NCI-H2227 (cell line): ENCODE measurements around the gene SHISA6.

Experiments
- DNase-seq: peaks from one replicate; lab custom pipeline; 2025; ENCODE audit not compliant: unreplicated experiment; lab: John Stamatoyannopoulos, UW

Gene SHISA6

DNA sequence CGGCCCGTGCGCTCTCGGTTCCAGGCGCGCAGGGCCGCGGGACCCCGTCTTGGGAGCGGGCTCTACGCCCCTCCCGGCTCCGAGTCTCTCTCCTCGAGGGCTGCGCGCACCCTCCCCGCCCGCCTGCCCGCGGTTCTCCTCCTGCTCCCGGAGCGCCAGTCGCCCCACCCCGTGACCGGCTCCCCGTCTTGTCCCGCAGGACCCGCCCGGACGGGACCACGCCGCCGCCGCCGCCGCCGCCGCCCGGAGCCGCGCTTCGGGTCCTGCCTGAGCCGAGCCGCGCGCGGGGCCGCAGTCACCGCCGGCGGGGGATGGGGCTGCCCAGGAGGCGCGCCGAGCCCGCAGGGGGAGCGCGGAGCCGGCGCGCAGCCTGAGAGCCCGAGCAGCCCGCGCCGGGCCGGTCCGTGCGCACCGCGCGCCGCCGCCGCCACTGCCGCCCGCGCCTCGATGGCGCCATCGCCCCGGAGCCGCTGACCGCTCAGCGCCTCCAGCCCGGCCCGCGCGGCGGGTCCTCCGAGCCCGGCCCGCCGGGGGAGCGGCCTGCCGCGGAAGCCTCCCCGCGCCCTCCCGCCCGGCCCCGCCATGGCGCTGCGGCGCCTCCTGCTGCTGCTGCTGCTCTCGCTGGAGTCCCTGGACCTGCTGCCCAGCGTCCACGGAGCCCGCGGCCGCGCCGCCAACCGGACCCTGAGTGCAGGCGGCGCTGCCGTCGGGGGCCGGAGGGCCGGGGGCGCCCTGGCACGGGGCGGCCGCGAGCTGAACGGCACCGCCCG, at the start of gene SHISA6:
SHISA6 (plus strand) TSS at position 373 of the 770 bp plus-strand sequence.
- no peak for DNase-seq

DNA sequence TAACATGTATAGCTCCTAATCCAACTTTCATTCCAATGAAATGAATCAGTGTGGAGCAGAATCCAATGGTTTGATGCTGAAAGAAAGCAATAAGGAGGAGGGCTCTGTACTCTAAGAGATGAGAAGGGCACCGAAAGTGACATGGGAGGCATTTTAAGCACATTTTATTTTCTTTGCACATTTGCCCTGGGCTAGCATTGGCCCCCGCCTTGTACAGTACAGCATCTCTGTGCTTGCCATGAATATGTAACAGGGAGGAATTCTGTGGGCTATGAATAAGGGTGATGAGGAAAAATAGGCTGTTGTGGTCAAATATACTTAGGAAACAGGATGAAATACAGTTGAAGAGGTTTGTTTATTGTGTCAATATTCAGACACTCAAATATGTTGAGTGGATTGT, 45.2 kb upstream of the SHISA6 start:
- DNase-seq = no peak

GRCh38 chr17:11204991-11205390, 36.0 kb upstream of the SHISA6 start:
- DNase-seq = no peak

GRCh38 chr17:11205659-11206058, 35.4 kb upstream of the SHISA6 start:
- DNase-seq = no peak

DNA sequence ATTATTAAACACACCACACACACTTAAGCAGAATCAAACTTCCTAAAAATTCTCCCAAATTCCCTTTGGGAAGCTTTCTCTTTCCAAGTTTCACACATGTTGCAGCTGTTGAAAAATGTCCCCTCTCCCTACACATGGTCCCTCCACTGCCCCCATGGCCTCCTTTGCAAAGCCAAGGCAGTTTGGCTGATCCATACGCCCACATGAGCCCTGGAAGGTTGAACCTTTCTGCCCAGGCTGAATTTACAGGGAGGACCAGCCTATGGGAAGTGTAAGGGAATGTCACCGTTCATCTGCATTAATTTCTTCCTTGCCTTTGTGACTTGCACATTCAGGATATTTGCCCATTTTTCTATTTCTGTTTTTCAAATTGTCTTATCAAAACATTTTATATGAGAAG, 31.1 kb upstream of the SHISA6 start:
- no peak for DNase-seq

GRCh38 chr17:11212792-11213191, 28.2 kb upstream of the SHISA6 start:
- no peak for DNase-seq

DNA sequence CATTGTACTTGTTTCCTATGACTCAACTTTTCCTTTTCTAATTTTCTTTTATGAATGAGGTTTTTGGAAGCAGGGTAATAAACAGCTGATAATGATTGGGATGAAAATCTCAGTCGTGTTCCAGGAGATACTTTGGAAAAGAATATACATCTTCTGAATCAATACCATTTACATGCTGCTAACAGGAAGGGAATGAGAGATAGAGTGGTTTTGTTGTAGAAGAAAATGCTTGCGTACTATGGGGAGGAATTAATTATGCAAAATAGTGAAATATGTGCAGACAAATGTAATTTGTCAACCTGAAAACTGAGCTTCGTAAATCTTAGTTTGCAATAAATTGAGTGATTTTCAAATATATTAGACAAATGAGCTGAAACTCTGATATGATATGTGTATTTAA, 24.0 kb upstream of the SHISA6 start:
- DNase-seq = no peak

DNA sequence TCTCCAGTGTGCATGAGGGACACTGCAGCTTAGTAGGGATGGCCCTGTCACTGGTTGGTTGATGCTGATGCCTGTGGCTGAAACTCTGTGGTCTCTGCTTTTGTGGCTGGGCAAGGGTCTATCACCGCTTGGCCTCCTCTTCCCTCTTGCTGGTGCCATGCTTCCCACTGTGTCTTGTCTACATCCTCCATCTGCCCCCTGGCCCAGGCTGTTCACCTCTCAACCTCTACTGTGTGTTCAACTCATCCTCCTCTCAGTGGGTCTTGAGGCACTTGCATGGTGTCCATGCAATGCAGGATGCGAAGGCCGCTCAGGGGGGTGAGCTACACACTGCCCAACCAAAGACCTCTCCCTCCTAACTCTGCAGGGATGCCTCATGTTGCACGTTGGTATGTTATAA, 19.8 kb upstream of the SHISA6 start:
- no peak for DNase-seq

DNA sequence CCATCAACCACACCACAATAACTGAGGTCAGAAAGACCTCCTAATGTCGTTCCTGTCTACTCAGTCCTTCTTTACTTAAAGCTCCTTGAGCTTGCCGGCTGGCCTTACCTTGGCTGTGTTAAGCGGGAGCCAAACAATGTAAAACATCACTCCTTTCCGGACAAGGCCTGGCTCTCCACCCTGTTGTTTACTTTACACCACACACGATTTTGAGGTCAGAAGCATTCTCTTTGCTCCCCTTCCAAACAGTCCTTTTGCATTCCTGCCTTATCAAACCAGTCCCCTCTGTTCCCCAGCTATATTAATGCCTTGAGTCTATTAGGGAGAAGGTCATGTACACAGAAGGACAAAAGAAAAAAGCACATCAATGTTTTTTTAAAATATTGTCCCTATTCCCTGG, 19.3 kb upstream of the SHISA6 start:
- no peak for DNase-seq

DNA sequence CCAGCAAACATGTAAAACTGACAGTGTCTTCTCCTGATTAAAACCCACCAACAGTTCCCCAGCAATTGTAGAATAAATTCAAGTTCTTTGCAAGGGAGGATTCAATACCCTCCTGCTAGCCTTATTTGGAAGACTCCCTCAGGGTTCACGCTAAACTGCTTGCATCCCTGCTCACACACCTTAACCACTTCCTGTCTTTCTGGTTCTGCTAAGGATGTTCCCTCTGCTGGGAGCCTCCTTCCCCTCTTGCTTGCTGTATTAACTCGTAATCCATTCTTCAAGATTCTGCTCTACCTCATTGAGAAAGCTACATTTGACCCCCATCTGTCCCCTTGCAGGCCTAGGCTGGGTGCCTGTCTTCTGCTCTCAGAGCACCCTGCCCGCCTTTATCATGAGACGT, 2.3 kb upstream of the SHISA6 start:
- DNase-seq = no peak

- no peak for DNase-seq
Observed at GRCh38 chr17:11239379-11239970, 1.5 kb upstream of the SHISA6 start.

DNA sequence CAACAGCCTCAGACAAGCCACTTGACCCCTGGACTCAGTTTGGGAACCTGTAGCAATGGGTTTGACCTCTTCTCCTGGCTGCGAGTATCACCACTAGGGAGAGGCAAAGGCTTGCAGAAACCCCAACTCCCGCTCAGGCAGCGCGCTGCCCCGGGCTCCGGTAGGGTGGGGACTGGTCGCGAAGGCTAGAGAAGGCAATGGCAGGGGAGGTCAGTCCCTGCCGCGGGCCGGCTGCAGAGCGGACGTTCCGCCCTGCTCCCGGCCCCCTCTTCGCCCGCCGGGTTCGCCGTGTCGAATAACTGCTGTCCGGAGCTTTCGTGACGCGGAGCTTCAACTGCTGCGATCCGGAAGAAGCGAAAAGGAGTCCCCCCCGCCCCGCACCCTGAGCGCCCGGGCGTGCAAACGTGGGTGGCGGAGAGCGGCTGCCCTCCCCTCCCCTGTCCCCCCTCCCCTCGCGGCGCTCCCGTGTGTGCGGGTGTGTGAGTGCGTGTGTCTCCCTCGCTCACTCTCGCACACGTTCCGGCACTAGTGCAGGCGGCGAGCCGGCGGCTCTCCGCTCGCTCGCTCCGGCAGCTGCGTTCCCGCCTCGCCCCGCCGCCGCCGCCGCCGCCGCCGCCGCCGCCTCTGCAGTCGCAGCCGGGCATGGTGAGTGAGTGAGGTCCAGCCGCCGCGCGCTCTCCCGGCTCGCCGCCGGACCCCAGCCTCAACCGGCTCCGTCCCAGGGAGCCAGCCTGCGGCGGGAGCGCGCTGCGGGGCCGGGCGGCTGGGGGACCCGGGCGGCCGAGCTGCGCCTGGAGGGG, 772 bp upstream of the SHISA6 start:
- peak; percentile 4 for DNase-seq

DNA sequence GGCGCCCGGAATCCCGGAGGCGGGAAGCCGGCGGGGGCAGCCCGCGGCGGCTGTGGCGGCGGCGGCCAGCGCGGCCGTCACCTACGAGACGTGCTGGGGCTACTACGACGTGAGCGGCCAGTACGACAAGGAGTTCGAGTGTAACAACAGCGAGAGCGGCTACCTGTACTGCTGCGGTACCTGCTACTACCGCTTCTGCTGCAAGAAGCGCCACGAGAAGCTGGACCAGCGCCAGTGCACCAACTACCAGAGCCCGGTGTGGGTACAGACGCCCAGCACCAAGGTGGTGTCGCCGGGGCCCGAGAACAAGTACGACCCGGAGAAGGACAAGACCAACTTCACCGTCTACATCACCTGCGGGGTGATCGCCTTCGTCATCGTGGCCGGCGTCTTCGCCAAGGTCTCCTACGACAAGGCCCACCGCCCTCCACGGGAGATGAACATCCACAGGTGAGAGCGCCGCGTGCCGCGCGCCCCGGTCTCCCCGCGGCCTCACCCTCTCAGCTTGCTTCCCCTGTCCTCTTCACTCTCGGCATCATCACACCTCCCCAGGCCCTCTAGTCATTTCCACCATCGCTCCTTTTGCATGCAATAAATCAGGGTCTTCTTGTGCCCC, 706 bp downstream of the SHISA6 start:
- no peak for DNase-seq

DNA sequence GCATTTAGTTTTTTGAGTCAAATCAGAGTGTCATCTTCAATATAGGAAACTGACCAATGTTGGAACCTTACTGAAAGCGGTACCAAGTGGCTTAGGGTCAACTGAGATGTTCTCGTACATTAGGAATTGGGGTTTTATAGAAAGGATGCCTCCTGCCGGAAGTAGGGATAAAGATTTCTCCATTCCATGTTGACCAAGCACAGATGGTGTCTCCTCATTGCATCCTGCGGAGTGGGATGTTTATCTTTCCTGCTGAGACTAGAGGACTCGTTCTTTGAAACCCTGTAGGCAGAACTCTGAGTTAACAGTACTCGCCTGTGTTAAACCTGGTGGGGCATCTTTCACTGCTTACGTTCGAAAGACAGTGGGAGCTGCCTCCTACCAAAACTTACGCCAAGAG, 1.4 kb downstream of the SHISA6 start:
- no peak for DNase-seq

DNA sequence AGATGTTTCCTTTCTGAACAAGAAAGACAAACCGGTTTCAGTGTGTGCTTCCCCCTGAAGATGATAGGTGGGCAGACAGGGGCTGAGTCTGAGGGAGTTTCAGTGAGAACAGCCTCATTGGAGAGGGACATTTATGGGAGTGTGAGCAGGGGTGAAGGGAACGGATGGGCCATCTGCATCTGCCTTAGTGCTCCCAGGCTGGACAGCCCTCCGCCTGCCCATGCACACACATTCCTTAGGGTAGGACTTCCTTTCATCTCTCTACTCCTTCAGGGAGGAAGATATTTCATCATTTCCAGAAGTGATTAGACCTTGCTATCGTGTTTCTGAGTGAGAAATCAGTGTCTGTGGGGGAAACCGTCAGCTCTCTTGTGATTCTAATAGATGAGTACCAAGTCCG, 3.8 kb downstream of the SHISA6 start:
- no peak for DNase-seq

- DNase-seq = no peak
Observed at GRCh38 chr17:11245187-11245586, 4.2 kb downstream of the SHISA6 start.

GRCh38 chr17:11245791-11246190, 4.8 kb downstream of the SHISA6 start:
- no peak for DNase-seq

DNA sequence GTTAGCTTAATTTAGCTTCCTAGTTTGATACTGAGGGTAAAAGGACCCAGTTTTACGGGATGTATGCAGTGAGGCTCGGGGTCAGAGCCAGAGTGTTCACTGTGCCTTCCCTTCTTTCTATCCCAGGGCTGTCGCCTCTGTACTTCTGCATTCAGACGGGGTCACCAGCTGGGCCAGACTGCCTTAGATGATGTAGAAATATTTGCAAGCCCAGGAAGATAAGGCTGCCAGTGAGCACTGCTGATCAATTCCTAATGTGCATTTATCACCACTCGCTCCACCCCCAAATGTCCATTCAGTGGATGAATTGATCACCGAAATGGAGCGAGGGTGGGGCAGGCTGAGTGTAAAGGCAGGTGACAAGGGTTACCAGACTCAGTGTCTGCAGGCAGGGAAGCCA, 9.1 kb downstream of the SHISA6 start:
- no peak for DNase-seq

DNA sequence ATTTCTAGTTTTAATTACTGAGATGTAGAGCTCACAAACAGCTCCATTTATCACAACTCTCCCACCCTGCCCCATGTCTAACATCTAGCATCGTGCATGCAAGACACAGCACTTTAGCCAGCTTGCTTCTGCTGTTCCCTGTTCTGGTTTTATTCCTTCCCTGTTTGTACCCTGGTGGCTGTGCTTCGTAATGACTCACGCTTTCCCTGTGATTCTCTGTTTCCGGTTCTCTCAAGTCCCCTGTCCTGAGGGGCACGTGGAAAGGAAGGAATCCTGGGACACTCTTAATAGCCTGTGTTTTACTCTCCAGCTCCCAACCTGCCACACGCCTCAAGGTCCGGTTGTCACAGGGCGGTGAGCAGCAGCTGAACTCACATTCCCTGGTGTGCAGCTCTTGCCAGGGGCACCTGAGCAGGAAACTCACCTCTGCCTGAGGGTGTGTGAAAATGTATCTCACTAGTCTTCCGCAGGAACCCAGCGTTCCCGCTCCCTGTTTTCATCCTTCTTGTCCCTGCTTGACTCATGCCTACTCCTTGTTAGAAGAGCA, 10.6 kb downstream of the SHISA6 start:
- no peak for DNase-seq

GRCh38 chr17:11252146-11252545, 11.1 kb downstream of the SHISA6 start:
- DNase-seq = no peak

DNA sequence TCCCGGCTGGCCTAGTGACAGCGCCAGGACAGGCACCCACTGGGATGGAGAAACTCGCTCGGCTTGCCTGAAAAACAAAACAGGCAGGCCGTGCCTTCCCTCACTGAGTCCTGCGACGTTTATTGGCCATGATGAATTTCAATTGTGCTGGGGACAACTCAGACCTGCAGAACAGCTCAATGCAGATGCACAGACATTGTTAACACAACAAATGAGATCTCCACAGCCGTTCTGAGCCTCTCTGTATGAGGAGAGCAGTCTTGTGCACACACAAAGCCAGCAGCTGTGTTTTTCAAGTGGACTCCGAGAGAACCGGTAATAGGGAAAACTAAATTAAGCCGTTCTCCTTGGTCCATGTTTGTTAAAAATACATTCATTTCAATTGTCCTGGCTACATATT, 15.9 kb downstream of the SHISA6 start:
- DNase-seq = no peak
